Caco-2 (cell line): ENCODE data around the gene SLC26A5. TPM values are rescaled to one million over a fixed set of nuclear protein-coding genes. Genes with fewer than 3 reads are reported as not detected.

ENCODE experiments used
- BruUV-seq: library from RNA; stranded (reverse); fragments of 400-500 nt; replicated peaks from 2 replicates; lab custom pipeline; 2021; lab: Mats Ljungman, UMichigan
- CTCF ChIA-PET: fragments of 300-600 bp; sonication (Branson Sonifier 250); formaldehyde crosslinking; loops from one replicate; lab custom pipeline; 2022; ENCODE audit warnings: antibody characterized with exemption; lab: Charles Lee
- POLR2A ChIA-PET: fragments of 300-600 bp; sonication (Branson Sonifier 250); formaldehyde crosslinking; loops from one replicate; lab custom pipeline; 2022; ENCODE audit warnings: antibody characterized with exemption; lab: Charles Lee
- DNase-seq, 2 experiments: peaks; one replicate each; pipeline versions ENCODE4 v3.0.0 to v3.0.0-alpha.2; 2020 to 2022
- H3K27me3 ChIP-seq: replicated peaks from 2 replicates; pipeline ENCODE4 v1.6.0; 2011; ENCODE audit warnings: low read length; ENCODE audit not compliant: control insufficient read depth, insufficient read depth
- H3K36me3 ChIP-seq: 2 replicates; pipeline ENCODE4 v1.5.1; 2011; ENCODE audit warnings: low read length; ENCODE audit not compliant: control insufficient read depth, insufficient read depth
- H3K4me1 ChIP-seq: fragments of 250-450 bp; sonication (Bioruptor Pico); 2 replicates; pipeline ENCODE4 v1.5.1; 2020; ENCODE audit warnings: mild to moderate bottlenecking
- H3K4me3 ChIP-seq: 2 replicates; pipeline ENCODE4 v1.5.1; 2011; ENCODE audit warnings: low read depth, mild to moderate bottlenecking, control low read depth, low read length
- H3K9me3 ChIP-seq: fragments of 250-450 bp; sonication (Bioruptor Pico); 2 replicates; pipeline ENCODE4 v1.5.1; 2020; ENCODE audit warnings: mild to moderate bottlenecking, moderate library complexity
- H3K27ac Mint-ChIP-seq: one replicate; pipeline ENCODE4 v1.8.0; 2022; ENCODE audit warnings: mixed read lengths; ENCODE audit not compliant: unreplicated experiment
- H3K27me3 Mint-ChIP-seq: one replicate; pipeline ENCODE4 v1.8.0; 2022; ENCODE audit warnings: mixed read lengths; ENCODE audit not compliant: insufficient read depth, unreplicated experiment
- H3K36me3 Mint-ChIP-seq: one replicate; pipeline ENCODE4 v1.8.0; 2022; ENCODE audit warnings: mild to moderate bottlenecking, mixed read lengths; ENCODE audit not compliant: insufficient read depth, unreplicated experiment
- H3K4me1 Mint-ChIP-seq: one replicate; pipeline ENCODE4 v1.8.0; 2022; ENCODE audit warnings: low read depth, mixed read lengths; ENCODE audit not compliant: unreplicated experiment
- H3K4me3 Mint-ChIP-seq: one replicate; pipeline ENCODE4 v1.8.0; 2022; ENCODE audit warnings: mild to moderate bottlenecking, moderate library complexity, mixed read lengths; ENCODE audit not compliant: unreplicated experiment
- H3K9me3 Mint-ChIP-seq: one replicate; pipeline ENCODE4 v1.8.0; 2022; ENCODE audit warnings: mixed read lengths; ENCODE audit not compliant: unreplicated experiment
- CTCF ChIP-seq, 2 experiments: fragments of 200-600 bp in 1 of 2; IDR thresholded peaks; 1 replicate in 1 of 2; 2 replicates in 1 of 2; pipeline versions ENCODE4 v1.5.1 to v1.8.0; 2011 to 2022; ENCODE audit warnings: antibody characterized with exemption in 1 of 2, control low read depth in 1 of 2, inconsistent platforms in 1 of 2, low read depth in 1 of 2, low read length in 1 of 2, mild to moderate bottlenecking in 1 of 2, moderate library complexity in 1 of 2; ENCODE audit not compliant: insufficient read depth in 1 of 2, severe bottlenecking in 1 of 2, unreplicated experiment in 1 of 2
- intact Hi-C: fragments of 100-400 bp; cut with micrococcal nuclease; formaldehyde crosslinking; loops from one replicate; pipeline ENCODE4 v1.10.0; 2022; ENCODE audit not compliant: unreplicated experiment
- total RNA-seq: library from RNA; stranded (reverse); gene quantifications from 2 replicates; pipeline ENCODE4 v1.2.3, GENCODE V29; 2022

The SLC26A5 gene
- total RNA-seq, 1 experiment from 2014 or later: 1.1 TPM

GRCh38 chr7:103391976-103392375 is 54.0 kb downstream of the SLC26A5 start:
- H3K9me3 Mint-ChIP-seq: no peaks in the 10 kb centered on the region
- H3K36me3 ChIP-seq: no peaks in the 10 kb centered on the region
- H3K4me3 Mint-ChIP-seq: no peak overlapping the region
- H3K27ac Mint-ChIP-seq: no peak overlapping the region
- H3K4me1 ChIP-seq: no peaks in the 10 kb centered on the region
- no peaks in the 10 kb centered on the region for H3K36me3 Mint-ChIP-seq
- ChIA-PET POLR2A (no interaction called here), CTCF (interaction anchor here (0.6 kb wide), 1 partner anchor 94 kb away, joined by 3 read pairs; no protein-coding TSS in a partner anchor)
- no peak for DNase-seq
- no peaks in the 10 kb centered on the region for H3K27me3 Mint-ChIP-seq
- no peaks in the 10 kb centered on the region for H3K4me1 Mint-ChIP-seq
- no TSS peak for BruUV-seq
- intact Hi-C loops: no loop called here
- H3K9me3 ChIP-seq: no peaks in the 10 kb centered on the region
- H3K27me3 ChIP-seq: no peaks in the 10 kb centered on the region
- no peak overlapping the region for H3K4me3 ChIP-seq
- no peak for TF ChIP-seq CTCF (IDR thresholded peaks at IDR 0.05; ENCODE audit: insufficient read depth in 1 of 2, low read depth in 1 of 2, low read length in 1 of 2, severe bottlenecking in 1 of 2, unreplicated experiment in 1 of 2)

DNA sequence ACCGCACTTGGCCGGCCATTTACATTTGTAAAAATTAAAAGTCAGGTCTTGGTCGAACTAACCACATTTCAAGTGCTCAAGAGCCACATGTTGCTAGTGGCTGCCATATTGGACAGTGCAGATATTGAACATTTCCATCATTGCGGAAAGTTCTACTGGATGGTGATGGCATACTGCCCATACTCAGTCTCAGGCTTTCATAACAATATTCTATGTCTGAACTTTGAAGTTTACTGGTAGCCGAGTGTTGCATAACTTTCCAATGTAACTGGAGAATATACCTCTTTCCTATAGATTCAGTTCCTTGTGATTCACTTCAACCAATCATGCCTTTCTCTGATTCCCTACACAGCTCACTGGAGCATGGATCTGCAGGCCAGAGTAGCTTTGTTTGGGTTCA is 54.9 kb downstream of the SLC26A5 start:
- BruUV-seq: no TSS peak
- H3K27me3 ChIP-seq: no peaks in the 10 kb centered on the region
- H3K9me3 Mint-ChIP-seq: no peaks in the 10 kb centered on the region
- H3K4me1 Mint-ChIP-seq: no peaks in the 10 kb centered on the region
- H3K4me1 ChIP-seq: no peaks in the 10 kb centered on the region
- no peaks in the 10 kb centered on the region for H3K27me3 Mint-ChIP-seq
- H3K9me3 ChIP-seq: no peaks in the 10 kb centered on the region
- H3K36me3 ChIP-seq: no peaks in the 10 kb centered on the region
- no peaks in the 10 kb centered on the region for H3K36me3 Mint-ChIP-seq
- CTCF ChIA-PET: interaction anchor here (0.6 kb wide), 1 partner anchor 93 kb away, joined by 3 read pairs; no protein-coding TSS in a partner anchor
- intact Hi-C loops: no loop called here
- H3K27ac Mint-ChIP-seq: no peak overlapping the region
- H3K4me3 Mint-ChIP-seq: no peak overlapping the region
- no peak for DNase-seq
- no peak overlapping the region for H3K4me3 ChIP-seq
- no peak for TF ChIP-seq CTCF (IDR thresholded peaks at IDR 0.05; ENCODE audit: insufficient read depth in 1 of 2, low read depth in 1 of 2, low read length in 1 of 2, severe bottlenecking in 1 of 2, unreplicated experiment in 1 of 2)
- POLR2A ChIA-PET: no interaction called here

DNA sequence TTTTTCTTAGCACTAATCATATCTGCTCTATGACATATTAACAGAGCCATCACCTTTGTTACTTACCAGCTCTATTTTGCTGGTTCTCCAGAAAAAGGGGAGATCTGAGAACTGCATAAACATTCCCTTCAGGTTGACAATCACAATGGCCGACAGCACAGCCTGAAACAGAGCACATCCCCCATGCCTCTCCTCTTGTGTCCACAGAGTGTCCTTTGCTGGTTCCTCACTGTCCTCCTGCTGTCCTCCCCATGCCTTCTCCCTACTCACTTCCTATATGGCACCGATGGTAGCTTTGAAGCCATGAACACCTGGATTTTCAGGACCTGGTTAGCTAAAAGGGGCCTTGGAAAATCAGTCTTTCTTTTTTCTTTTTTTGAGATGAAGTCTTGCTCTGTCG is 56.7 kb downstream of the SLC26A5 start:
- Histone ChIP-seq H3K27me3 (no peaks in the 10 kb centered on the region), H3K4me3 (no peak overlapping the region), H3K36me3 (no peaks in the 10 kb centered on the region), H3K9me3 (no peaks in the 10 kb centered on the region), H3K4me1 (no peaks in the 10 kb centered on the region)
- intact Hi-C loops: no loop called here
- no peaks in the 10 kb centered on the region for H3K27me3 Mint-ChIP-seq
- DNase-seq: no peak
- ChIA-PET CTCF (no interaction called here), POLR2A (no interaction called here)
- TF ChIP-seq CTCF (IDR thresholded peaks at IDR 0.05; ENCODE audit: insufficient read depth in 1 of 2, low read depth in 1 of 2, low read length in 1 of 2, severe bottlenecking in 1 of 2, unreplicated experiment in 1 of 2): no peak
- no peaks in the 10 kb centered on the region for H3K36me3 Mint-ChIP-seq
- no TSS peak for BruUV-seq
- H3K4me3 Mint-ChIP-seq: no peak overlapping the region
- no peaks in the 10 kb centered on the region for H3K4me1 Mint-ChIP-seq
- no peaks in the 10 kb centered on the region for H3K9me3 Mint-ChIP-seq
- no peak overlapping the region for H3K27ac Mint-ChIP-seq
